ES-I3 (cell line): Measurements from ENCODE around the gene OR8B12.
"Not testable (repeated sequence)": the region's sequence is repeated elsewhere in the genome, so short reads cannot be mapped to it uniquely, and the experiment has no call there.

Source experiments
- H3K36me3 ChIP-seq: 2 replicates; pipeline ENCODE4 v1.6.1; 2013; ENCODE audit warnings: mild to moderate bottlenecking, low read length, control low read depth, moderate library complexity; ENCODE audit not compliant: insufficient read depth
- H3K4me1 ChIP-seq: 2 replicates; pipeline ENCODE4 v1.6.1; 2013; ENCODE audit warnings: mild to moderate bottlenecking, control low read depth, low read length; ENCODE audit not compliant: insufficient read depth
- H3K9ac ChIP-seq: 2 replicates; pipeline ENCODE4 v1.6.1; 2013; ENCODE audit warnings: low read depth, mild to moderate bottlenecking, low read length, moderate library complexity
- H3K9me3 ChIP-seq: 2 replicates; pipeline ENCODE4 v1.6.1; 2013; ENCODE audit warnings: mild to moderate bottlenecking, low read length, moderate library complexity; ENCODE audit not compliant: control insufficient read depth, insufficient read depth

Gene OR8B12

DNA sequence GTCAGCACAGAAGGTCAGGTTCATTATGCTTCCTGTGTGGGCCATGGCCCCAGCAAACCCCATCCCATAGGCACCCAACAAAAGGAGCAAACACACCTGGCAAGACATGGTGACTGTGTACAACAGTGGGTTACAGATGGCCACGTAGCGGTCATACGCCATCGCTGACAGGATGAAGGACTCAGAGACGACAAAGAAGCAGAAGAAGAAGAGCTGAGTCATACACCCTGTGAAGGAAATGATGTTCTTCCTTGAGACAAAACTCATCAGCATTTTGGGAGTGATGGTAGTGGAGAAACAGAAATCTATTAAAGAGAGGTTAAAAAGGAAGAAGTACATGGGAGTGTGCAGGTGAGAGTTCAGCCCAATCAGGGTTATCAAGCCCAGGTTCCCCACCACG lies 309 bp downstream of the OR8B12 start:
- no peaks in the 10 kb centered on the region for H3K4me1 ChIP-seq
- no peak overlapping the region for H3K9ac ChIP-seq
- H3K9me3 ChIP-seq = no peaks in the 10 kb centered on the region
- no peaks in the 10 kb centered on the region; the same call in 1 of the 2 replicates for H3K36me3 ChIP-seq

DNA sequence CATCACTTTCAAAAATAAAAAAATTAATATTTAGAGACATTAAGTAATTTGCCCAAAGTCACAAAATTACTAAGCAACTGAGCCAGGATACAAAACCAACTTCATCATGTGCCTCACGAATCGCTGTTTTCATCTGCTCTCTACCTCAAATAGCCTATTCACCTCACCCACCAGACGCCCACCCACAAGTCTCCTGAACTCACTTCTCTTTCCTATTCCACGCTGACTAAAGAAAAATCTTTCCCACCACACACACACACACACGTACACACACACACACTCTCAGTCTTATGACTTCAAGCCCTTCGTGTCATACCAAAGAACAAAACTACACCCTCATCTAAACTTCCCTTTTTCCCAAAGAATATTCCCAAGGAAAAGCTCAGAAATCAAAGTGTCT lies 2.2 kb downstream of the OR8B12 start:
- no peak overlapping the region for H3K9ac ChIP-seq
- no peaks in the 10 kb centered on the region for H3K9me3 ChIP-seq
- no peaks in the 10 kb centered on the region; the same call in 1 of the 2 replicates for H3K36me3 ChIP-seq
- H3K4me1 ChIP-seq = peaks cover 2% of the 10 kb centered on the region

DNA sequence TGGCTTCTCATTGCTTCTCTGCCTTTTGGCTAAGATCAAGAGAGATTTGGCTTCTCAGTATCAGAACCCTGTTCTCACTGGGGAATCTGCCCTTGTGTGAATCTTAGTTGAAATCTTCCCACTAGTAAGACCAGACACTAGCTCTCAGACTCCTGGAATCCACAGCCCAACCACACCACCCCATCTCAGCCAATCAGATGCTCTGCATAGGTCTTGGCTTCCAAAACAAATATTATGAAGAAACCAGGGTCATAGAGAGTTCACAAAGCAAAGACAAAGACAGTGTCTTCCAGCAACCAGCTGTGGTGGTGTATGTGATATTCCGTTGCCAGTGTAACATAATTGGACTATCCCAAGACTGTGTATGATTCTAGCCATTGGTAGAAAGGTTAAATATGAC lies 5.4 kb downstream of the OR8B12 start:
- Histone ChIP-seq H3K9me3 (no peaks in the 10 kb centered on the region), H3K4me1 (peaks cover 5% of the 10 kb centered on the region), H3K9ac (no peak overlapping the region), H3K36me3 (no peaks in the 10 kb centered on the region; the same call in 1 of the 2 replicates)

DNA sequence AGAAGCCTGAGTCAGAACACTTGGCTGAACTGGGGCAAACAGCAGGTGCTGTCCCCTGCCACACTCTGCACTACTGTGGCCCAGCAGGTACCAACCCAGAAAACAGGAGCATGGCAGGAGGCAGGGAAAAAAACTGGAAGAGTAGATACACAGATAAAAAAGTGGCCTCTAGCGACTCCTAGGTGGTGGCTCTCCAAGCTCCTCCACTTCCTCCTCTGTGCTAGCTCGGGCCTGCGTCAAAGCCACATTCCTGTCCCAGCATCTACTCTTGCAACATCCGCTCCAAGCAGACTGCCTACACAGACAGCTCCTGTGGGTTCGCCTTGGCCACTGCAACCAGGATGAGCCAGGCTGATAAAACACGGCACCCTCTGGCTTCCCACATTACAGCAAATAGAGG lies 6.9 kb downstream of the OR8B12 start:
- Histone ChIP-seq H3K9me3 (no peaks in the 10 kb centered on the region), H3K36me3 (no peaks in the 10 kb centered on the region), H3K4me1 (peaks cover 5% of the 10 kb centered on the region), H3K9ac (no peak overlapping the region)

DNA sequence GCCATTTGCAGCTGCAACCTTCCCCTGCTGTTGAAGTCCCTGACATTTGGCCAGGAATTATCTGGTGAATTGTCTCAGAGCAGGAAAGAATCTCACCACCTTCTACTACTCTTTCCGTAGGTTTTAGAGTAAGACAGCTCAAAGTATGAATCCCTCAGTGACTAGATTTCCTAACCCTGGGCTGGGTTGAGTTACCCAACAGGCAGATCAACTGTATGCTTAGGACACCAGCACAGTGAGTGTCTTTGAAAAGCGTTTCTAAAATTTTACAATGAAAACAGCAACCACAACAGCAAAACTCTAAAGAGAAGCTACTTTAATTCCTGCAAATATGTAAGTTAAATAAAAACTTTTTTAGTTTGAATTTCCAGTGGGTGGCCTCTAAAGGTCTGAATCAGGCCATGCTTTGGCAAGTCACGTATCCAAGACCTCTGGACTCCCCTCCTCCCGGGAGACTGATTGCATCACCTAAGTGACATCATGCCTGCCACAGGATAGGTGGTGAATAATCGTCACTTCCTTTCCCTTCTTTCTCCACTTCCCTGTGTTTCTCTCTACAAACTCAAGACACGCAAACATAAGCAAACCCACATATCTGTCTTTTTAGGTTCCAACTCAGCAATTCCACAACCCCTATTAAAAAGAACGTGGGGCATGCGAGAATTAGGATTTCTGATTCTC lies 7.8 kb downstream of the OR8B12 start:
- Histone ChIP-seq H3K9me3 (no peaks in the 10 kb centered on the region), H3K36me3 (no peaks in the 10 kb centered on the region), H3K4me1 (peaks cover 5% of the 10 kb centered on the region), H3K9ac (no peak overlapping the region)

DNA sequence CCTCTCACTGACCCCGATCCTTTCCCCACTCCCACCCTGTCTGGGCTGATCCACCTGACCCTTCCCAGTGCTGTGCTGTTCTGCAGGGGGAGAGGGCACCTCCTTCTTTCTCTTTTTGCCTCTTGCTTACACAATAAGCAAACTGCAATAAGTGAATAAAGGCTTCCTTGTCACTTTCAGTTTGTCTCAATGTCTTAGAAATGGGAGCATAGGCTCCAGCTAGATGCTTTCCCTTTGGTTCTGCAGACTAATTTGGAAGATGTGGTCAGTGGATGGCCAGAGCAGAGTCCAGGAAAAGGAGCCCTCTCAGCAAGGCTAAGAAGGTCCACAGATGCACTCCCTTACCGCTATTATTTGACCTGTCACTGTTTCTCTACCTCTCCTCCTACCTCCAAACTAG lies 9.4 kb downstream of the OR8B12 start:
- no peak overlapping the region for H3K9ac ChIP-seq
- no peaks in the 10 kb centered on the region for H3K36me3 ChIP-seq
- H3K4me1 ChIP-seq = peaks cover 5% of the 10 kb centered on the region
- no peaks in the 10 kb centered on the region for H3K9me3 ChIP-seq

DNA sequence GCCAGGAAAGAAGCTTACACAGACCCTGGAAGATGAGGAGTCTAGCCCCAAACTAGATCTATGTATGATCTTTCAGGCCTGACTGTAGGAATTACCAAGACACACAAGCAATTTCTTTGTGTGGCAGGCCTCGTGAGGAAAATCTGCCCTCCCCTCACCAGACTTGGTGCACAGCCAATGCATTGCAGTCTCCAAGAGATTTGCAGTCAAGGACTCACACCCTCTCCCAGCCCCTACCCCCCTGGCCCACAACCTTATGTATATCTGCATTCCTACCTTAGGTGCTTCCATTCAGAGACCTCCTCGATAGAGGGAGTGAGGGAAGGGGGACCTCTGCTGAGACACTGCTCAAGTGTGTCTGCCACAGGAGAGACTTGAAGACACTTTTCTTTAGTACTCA lies 9.8 kb downstream of the OR8B12 start:
- no peak overlapping the region for H3K9ac ChIP-seq
- H3K4me1 ChIP-seq = peaks cover 5% of the 10 kb centered on the region
- no peaks in the 10 kb centered on the region for H3K36me3 ChIP-seq
- no peaks in the 10 kb centered on the region for H3K9me3 ChIP-seq

DNA sequence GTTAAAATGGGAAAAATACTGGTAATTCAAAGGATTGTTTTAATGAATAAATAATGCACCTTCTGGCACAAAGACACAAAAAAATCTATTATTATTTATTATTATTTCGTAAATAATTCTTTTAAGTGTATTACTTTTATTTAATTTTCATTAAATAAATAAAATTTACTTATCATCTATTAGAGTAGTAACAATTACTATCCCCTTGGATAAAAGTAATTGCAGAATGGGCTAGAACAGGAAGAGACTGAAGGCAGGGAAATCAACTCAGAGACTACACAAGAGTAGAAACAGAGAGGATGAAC lies 23.0 kb downstream of the OR8B12 start:
- no peaks in the 10 kb centered on the region for H3K9me3 ChIP-seq
- H3K36me3 ChIP-seq = no peaks in the 10 kb centered on the region
- no peaks in the 10 kb centered on the region for H3K4me1 ChIP-seq
- no peak overlapping the region for H3K9ac ChIP-seq

DNA sequence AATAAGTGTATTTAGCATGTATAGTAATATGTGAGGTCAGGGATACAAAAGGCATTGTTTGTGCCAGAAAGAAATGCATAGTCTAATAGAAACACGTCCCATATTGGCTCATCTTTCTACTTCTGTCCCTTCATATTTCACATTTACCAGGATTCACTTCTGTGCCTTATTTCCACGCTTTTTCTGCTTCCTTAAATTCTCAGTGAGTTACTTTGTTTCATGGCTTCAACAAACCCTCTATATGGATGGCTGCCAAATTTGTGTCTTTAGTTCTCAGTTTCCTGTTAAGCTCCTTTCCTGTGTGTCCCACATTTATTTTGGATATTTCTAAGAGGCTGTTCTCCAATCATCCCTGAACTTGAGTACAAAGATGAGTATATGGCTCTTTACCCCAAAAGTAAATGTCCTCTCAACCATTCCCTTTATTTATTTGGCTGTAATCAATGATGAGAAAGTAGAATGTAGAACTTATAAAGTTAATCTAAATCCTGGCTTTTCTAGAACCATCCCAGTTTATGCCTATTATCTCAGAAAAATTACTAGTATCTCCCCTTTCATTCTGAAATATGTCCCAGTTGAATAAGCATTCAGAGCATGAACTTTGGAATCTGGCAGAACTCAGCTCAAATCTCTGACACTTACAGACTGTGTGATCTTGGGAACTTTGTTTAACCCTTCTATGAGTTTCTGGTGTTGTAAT lies 23.5 kb downstream of the OR8B12 start:
- Histone ChIP-seq H3K9me3 (no peaks in the 10 kb centered on the region), H3K9ac (no peak overlapping the region), H3K4me1 (no peaks in the 10 kb centered on the region), H3K36me3 (no peaks in the 10 kb centered on the region)

DNA sequence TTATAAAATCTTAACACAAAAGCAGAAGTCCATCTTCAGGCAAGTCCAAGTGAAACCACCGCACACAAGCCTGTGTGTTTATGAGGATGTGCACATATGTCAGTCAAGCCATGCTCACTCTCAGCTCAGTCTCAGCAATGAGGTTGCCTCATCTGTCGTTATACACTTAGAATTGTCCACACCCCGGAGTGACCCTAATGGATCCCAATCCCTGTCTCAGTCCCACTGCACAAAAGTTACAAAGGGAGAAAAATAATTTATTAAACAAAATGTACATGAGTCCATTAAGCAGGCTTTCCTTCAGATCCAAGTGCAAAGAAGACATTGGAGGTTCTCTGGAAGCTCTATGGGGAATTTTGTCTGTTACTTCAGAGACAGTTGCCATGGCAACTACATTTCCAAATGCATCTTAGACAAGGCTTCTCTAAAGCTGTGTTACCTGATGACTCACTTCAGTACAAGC lies 24.4 kb downstream of the OR8B12 start:
- Histone ChIP-seq H3K36me3 (no peaks in the 10 kb centered on the region), H3K4me1 (no peaks in the 10 kb centered on the region), H3K9ac (no peak overlapping the region), H3K9me3 (no peaks in the 10 kb centered on the region)

DNA sequence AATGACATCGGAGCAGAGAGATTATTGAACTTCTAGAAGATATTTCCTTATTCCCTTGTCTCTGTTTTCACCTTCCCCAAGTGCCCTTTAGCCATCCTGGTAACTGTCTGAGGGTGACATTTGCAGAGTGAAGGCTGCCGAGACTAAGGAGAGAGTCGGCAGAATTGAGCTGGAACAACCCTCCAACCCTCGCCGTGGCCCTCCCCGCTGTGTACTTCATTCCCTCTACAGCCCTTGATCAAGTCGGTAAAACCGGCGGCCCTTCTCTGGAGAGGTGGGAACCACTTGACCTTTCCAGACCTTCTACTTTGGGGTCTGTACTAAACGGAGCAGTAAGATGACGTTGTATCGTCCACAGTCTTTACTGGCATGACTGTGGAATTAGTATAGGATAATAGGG lies 26.1 kb downstream of the OR8B12 start:
- Histone ChIP-seq H3K36me3 (no peaks in the 10 kb centered on the region), H3K4me1 (no peaks in the 10 kb centered on the region)

DNA sequence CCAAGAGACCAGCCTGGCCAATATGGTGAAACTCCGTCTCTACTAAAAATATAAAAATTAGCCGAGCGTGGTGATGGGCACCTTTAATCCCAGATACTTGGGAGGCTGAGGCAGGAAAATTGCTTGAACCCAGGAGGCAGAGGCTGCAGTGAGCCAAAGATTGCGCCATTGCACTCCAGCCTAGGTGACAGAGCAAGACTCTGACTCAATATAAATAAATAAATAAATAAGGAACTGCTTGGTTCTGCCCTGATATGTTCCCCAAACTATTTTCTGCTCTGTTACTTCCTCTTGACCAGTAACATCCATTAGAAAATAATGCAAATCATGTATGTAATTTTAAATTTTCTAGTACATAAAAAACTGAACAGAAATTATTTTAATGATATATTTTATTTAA lies 28.8 kb downstream of the OR8B12 start:
- not testable (repeated sequence) for H3K9ac ChIP-seq, H3K36me3 ChIP-seq, H3K9me3 ChIP-seq, H3K4me1 ChIP-seq

More for the DNA sequence above, 26.1 kb downstream of the OR8B12 start:
- Histone ChIP-seq H3K9me3 (no peaks in the 10 kb centered on the region), H3K9ac (no peak overlapping the region)

DNA sequence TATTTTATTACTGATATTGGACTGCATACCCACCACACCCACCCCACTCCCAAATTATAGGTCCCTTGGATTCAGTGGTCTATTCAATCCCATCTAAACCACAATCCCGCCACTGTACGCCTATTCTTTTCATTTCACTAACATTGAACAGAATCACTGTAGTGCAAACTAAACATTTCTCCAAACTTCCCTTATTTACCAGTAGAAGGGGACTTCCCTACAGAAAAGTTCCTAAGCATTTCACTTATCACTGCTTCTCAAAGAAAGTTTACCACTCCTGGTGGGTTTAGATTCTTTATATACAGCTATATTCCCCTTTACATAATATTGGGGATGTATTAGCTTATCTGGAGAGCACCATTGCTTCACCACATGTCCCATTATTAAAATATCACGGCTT lies 29.3 kb downstream of the OR8B12 start:
- no peaks in the 10 kb centered on the region for H3K36me3 ChIP-seq
- no peaks in the 10 kb centered on the region for H3K4me1 ChIP-seq
- no peak overlapping the region for H3K9ac ChIP-seq
- H3K9me3 ChIP-seq = no peaks in the 10 kb centered on the region

DNA sequence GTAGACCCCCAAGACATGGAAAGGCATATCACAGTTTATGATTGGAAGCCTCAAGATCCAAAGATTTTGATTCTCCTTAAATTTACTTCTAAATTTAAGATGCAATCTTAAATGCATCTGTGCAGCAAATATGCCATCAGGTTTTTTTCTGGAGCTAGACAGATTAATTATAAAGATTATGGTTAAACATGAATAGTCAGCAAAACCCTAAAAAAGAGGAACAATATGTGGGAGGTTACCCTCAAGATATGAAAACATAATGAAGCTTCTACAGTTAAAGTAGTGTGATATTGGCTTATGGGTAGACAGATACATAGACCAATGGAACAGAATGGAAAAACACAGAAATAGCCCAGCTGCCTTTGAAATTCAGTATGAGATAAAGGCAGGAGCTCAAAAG lies 31.7 kb downstream of the OR8B12 start:
- Histone ChIP-seq H3K36me3 (no peaks in the 10 kb centered on the region), H3K4me1 (no peaks in the 10 kb centered on the region), H3K9me3 (no peaks in the 10 kb centered on the region), H3K9ac (no peak overlapping the region)

DNA sequence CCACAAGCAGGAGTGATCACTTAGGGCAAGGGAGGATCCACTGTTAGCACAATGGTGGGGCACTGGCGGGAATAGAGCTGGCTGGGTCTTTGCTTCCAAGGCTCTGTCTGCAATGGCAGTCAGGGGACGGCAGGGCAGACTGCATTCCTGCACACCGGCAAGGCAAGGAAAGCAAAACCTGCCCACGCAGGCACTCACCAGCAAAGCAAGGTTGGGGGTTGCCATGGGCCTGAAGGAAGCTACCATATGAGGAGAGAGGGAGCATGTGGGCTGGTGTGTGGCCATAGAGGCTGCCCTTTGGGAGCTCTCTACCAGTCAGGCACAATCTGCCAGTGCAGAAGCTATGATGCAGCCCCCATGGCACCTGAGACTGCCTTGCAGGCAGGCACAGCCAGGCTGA lies 33.2 kb downstream of the OR8B12 start:
- no peak overlapping the region for H3K9ac ChIP-seq
- H3K36me3 ChIP-seq = no peaks in the 10 kb centered on the region
- no peaks in the 10 kb centered on the region for H3K4me1 ChIP-seq
- H3K9me3 ChIP-seq = no peaks in the 10 kb centered on the region
